ENCODE results near the gene MAPK13. TPM values are rescaled to one million over a fixed set of nuclear protein-coding genes. Genes with fewer than 3 reads are reported as not detected.
"Not testable (repeated sequence)": the region's sequence is repeated elsewhere in the genome, so short reads cannot be mapped to it uniquely, and the experiment has no call there.

MAPK13 gene
- polyA plus RNA-seq, 5 donors: 14.1 to 20.5 (median 15.1) TPM

DNA sequence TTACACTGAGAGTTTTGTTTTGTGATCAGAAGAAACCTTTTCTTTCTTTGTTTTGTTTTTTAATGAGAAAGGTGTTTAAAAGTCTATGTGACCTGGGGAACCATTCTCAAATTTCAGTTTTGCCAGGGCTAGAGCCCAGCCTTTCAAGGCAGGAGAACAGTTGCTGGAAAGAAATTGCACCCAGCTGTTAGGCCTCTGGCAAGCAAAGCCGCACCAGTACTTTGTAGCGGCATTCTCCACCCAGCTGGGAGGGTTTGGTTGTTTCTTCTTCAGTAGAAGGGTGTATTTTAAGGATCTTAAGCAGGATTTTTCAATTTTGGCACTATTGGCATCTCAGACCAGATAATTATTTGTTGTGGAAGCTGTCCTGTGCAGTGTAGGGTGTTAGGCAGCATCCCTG is 16.6 kb upstream of the MAPK13 start:
- DNase-seq: no peak

DNA sequence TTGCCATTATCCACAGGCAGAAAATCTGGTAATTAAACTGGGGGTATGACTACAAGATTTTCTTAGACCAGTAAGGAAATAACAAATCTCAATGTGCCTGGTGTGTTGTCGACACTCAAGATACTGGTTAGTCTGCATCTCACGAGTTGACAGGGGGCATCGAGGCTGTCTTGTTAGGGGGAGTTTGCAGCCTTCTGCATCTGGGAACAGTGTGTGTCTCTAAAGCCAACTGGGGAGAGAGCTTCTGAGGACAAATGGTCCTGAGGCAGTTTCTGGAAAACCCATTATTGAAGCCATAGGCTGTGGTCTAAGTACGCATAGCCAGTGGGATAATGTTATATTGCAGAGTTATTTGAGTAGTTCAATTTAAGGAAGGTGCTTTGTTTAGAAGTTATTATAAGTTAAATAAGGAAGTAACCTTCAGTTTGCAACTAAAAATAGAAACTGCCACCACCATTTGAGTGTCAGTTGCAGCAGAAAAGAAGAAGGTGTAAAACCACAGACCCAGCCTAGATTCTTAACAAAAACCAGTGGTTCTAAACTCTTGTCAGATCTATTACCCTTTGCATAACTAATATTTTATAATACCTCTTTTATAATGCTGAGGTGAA is 15.4 kb upstream of the MAPK13 start:
- no peak for DNase-seq

DNA sequence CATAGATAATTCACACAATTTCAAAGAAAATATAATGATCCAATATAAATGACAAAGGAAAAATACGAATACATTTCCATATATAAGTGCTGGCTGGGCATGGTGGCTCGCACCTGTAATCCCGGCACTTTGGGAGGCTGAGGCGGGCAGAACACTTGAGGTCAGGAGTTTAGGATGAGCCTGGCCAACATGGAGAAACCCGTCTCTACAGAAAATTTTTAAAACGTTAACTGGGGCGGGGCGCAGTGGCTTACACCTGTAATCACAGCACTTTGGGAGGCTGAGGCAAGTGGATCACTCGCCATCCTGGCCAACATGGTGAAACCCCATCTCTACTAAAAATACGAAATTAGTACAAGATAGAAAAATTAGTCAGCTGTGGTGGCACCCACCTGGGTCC is 14.9 kb upstream of the MAPK13 start:
- DNase-seq: no peak

DNA sequence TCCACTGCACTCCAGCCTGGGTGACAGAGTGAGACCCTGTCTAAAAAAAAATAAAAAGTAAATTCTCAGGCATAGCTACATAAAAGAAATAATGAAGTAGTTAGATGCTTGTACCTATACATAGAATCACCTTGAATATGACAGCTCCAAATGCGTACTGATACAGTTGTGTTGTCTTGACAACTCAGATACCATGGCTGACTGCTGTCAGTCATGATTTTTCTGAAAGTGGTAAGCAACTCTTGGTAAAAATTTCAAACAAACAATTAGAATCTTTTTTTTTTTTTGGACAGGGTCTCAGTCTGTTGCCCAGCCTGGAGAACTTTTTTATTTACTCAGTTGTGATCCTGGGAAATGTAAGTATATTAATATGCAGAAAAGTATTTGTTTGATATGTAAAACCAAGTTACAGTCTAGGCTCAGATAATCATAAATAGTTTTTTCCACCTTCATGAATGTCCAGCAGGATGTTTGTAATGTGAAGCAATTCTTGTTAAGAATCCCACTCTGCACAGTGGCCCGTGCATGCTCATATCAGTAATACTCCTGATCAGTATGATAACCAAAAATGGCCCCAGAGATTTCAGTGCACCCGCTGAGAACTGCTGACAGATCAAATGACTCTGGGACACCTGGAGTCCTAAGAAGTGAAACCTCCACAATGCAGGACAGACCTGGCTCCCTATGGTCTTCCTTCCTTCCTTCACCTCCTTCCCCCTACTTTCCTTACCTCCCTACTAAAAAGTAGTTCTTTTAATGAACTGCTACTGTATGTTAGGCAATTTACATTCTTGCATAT is 14.0 kb upstream of the MAPK13 start:
- DNase-seq: no peak

DNA sequence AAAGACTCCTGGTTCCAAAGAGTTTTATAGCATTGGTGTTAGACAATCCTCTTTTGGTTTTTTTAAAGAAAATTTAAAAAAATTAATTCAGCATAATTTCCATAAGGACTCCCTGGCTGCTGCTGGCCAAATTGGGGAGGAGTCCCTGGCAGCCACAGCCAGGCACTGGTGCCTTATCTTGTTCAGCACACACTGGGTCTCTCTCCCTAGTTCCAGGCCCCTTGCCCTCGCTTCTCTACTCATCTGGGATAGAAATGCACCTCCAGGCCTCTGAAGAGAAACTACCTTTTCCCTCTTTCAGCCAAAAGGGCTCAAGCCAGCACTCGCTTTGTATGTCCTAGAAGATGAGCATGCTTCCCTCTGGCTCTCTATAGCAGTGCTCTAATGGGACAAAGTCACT is 13.4 kb upstream of the MAPK13 start:
- no peak for DNase-seq

DNA sequence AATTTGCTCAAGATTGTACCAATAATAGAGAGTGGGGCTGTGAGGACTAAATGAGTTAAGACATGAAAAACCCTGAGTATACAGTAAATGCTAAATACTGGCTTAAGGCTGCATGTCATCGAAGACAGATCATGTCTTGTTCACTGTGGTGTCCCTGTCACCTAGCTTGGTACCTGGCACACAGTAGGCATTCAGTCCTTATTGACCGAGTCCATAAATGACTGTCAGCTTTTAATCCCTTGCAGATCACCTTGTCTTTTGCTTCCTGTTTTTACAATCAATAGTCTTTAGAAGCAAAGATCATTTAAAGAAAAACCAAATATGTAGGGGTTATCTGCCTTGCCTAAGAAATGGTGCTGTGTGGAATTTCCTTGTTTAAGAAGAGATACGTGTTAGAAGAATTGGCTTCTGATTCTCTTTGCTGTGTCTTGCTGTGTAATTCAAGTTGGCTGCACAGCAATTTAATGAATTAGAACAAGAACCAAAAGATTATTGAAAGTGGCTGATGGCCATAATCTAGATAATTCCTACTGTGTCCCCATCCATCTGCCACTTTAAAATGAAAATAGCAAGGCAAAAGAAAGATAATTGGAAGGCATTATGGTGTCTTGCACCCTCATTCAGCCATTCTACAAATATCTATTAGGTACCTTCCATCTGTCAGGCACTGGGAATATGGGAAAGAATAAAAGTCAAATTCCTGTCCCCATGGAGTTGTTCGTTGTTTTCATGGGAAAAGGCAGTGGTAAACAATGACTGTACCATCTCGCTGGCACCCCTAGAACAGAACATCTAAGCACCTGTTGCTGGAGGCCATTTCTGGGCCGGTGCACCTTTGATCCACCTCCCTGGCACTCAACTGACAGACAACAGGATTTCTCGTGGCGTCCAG is 12.4 kb upstream of the MAPK13 start:
- DNase-seq: no peak

DNA sequence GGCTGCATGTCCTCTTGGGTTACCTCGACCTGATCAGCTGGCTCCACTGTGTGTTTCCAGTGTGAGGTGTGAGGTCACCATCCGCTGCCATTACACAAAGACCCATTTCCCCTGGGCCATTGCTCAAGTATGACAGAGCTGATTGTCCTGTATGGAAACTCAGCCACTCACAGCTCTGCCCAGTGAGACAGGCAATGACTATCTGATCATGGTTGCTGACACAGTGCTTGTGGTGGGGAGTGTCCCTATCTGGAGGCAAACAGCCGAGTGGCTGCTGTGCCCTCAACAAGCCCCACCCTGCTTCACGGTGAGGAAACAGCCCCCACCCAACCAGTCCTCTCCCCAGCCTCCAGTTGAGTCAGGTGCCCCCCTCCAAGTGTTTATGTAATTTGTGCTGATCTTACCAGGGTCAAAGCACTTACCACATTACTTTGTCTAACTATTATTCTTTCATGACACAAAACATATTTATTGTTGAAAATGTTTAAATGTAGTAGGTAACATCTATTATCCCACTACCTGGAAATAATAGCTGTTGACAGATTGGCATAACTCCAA is 11.7 kb upstream of the MAPK13 start:
- no peak for DNase-seq

DNA sequence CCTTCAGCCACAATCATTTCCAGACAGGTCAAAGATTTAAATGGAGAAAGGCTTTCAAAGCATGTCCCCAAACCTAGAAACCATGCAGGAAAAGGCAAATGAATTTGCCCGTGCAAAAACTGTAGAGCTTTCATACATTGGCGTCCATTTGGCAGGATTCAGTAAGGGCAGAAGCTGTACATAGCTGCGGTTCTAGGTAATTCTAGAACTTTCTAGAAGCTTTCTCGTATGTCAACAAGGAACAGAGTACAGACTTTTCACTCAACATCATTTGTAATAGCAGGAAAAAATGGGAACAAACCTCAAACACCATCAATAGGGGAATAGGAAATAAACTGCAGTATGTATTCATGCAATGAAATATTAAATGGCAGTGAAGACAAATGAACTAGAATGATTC is 11.1 kb upstream of the MAPK13 start:
- no peak for DNase-seq

DNA sequence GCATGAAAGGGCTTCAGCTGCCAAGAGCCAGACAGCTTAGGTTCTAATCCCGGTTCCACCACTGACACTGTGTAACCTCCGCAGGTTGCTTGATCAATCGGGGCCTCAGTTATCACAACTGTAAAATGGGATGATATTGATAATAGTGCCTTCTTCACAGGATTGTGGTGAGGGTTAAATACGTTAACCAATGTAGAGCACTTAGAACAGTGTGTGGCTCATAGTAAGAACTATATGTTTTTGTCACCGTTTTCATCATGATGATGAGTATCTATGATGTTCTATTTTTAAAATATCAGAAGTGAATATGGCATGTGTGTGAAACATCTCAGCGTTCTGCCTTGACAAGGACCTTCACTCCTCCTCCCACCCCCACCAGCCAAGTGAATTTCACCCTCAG is 10.3 kb upstream of the MAPK13 start:
- DNase-seq: no peak

DNA sequence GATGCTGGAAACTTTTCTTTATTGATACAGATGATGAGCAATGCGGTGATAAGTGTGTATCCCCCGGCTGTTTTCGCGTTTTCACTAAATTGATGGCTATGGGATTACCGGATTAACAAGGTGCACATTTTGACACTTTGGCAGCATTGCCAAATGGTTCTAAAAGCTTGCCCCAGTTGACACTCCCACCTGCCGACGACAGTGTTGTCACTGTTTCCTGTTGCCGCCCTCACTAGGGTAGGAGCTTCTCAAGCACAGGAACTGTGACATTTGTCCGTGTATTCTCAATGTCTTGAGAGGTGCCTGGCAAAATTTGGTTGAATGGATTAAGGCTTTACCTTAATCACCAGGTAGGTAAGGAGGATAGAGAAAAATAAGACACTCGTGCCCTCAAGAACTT is 9.8 kb upstream of the MAPK13 start:
- DNase-seq: no peak

DNA sequence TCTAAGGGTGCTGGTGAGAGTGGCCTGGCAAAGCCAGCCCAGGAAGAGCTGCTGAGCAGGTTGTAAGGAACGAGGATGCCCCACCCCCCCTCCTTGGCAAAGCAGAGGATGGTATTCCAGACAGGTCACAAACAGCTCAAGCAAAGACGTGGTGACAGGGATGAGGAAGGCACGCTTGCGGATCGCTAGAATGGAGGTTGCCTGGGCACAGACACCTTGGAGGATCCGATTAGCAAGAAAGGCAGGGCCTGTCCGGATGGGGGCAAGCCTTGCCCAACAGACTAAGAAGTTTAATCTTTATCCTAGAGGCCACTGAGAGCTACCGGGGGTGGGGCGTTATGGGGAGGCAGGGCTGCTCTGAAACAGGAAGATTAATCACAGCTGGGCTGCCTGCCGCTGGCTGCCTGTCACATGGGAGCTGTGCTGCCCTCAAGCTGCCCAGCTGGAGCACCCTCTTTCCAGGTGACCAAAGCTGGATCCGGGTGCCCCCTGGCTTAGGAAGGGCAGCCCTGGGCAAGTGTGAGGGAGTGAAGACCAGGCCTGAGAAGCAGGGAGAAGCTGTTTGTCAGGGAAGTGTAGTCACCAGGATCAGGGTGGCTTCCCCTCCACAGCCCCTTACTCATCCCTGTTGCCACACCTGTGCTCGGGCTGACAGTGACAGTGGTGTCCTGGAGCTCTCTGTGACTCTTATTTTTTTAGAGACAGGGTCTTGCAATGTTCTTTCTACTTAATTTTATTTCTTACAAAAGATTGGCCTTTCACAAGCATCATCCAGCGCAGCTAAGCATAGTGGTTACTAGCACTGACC is 9.1 kb upstream of the MAPK13 start:
- no peak for DNase-seq

DNA sequence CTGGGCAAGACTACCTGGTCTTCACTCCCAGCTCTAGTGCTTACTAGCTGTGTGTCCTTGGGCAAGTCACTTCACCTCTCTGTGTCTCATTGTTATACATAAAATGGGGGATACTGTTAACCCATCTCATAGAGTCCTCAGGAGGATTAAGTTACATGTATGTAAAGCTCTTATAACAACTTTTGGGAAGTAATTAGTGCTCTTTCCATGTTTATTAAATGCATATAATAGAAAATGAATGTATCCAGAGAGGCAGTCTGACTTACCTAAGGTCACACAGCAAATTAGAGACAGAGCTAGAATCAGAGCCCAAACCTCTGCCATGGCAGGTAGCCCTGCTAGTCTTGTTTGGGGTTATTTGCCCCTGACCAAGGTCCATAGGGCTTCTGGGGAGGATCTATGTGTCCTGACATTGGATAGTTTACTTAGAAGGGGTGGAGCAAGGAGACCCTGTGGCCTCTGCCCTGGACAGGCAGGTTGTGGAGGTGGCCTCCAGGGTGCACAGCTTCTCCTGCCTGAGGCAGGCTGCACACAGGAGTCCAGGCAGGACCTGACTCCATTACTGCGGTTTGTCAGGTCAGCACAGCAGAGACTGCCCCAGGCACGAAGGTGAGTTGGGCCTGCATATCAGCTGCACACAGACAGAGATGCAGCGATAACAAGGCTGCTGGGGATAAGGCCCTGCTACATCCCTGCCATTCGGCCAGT is 8.4 kb upstream of the MAPK13 start:
- no peak for DNase-seq

DNA sequence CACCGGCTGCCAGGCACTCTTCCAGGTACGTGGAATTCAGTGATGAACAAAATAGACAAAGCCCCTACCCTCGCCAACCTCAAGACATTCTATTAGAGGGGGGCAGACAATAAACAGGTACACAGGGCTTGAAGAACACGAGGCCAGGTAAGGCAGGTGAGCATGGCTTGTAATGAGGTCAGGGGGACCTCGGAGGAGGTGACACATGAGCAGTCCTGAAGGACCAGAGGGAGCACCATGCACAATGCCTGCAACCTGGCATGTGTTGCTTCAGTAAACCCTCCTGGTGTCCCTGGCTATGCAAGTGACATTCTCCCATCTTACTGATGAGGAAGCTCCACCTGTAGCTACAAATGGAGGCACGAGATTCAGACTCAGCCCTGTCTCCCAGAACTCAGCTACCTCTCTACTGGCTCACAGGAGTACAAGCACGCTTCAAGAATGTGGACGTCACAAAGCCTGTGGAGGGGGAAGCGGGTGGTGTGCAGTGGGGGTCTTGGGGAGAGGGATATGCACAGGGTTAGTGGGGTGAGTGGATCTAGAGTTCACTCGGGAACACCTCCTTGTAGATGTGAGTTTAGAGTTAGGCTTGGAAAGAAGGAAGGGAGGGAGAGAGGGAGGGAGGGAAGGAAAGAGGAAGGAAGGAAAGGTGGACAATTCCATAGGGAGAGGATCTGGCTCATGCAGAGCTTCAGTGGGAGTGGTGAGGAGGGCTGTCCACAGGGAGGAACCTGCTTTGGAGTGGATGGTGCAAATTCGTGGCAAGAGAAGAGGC is 7.6 kb upstream of the MAPK13 start:
- DNase-seq: no peak

DNA sequence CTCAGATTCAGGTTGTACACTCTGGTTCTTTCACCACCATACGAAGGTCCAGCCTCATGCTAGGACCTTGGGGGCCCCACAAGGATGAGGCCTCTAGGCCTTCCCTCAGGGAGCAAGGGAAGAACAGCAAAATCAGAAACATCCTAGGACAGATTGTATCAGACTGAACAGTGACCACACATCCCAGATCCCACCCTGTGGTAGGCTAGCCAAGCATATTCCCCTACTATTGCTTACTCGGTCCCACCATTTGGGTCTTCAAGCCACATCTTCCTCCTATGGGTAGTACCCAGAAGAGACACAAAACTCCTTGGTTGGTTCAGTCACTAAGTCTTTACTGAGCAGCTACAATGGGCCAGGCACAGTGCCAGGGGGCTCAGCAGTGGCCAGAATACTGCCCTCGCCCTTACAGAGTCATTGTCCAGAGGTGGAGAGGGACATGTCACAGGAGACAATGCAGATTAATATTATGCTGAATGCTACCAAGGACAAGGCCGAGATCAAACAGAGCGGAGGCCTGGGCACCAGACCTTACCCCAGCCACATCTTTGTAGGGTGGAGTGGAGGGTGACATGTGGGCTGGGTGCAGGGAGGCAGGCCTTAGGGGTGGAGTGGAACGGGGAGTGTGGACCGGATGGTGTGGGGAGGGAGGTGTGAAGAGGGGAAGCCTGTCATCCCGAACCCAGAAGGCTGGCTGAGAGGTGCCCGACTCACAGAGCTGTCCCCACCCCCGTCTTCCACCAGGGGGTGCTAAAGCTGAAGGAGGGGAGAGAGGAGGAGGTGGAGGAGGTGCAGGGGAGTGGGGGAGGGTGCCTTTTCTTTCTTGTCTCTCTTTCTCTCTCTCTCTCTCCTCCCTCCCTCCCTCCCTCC is 6.8 kb upstream of the MAPK13 start:
- peak; percentile 45 to 58 for DNase-seq

DNA sequence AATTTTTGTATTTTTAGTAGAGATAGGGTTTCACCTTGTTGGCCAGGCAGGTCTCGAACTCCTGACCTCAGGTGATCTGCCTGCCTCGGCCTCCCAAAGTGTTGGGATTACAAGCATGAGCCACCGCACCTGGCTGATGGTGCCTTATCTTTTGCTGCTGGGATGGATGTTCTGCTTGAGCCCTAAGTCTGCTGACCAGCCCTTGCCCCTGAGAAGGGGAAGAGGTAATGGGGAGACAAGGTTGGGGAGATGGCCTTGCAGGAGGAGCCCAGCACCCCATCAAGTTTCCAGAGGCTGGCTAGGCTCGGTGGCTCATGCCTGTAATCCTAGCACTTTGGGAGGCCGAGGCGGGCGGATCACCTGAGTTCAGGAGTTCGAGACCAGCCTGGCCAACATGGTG is 6.0 kb upstream of the MAPK13 start:
- not testable (repeated sequence) for DNase-seq

DNA sequence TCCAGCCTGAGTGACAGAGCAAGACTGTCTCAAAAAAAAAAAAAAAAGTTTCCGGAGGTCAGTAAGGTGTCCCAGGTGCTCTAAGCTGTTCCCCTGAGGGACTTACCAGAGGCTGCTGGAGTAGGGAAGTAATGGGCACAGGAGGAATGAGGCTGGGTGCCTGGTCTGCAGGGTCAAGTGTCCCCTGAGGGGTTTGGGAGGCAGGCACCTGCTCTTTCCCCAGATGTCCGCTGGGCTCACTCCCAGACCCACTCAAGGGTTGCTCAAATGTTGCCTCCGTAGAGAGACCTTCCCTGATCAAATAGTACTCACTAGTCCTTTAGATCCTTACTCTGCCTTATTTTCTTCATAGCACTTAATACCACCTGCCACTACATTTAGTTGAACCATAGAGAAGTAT is 5.4 kb upstream of the MAPK13 start:
- no peak for DNase-seq

DNA sequence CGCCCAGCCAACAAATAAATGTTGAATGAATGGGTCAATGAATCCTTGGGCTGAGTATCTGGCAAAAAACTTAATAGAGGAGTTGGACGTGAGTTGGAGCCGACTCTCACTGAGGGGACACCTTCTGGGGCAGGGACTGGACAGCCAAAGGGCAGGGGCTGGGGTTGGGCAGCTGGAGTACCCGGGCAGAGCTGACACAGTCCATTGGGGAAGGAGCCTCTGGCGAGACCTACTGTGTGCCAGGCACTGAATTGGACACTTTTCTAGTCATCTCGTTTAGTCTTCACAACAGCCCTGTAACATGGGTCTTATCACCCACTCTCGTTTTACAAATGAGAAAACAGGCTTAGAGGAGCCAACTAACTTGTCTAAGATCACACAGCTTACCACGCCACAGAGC is 4.7 kb upstream of the MAPK13 start:
- DNase-seq: no peak

DNA sequence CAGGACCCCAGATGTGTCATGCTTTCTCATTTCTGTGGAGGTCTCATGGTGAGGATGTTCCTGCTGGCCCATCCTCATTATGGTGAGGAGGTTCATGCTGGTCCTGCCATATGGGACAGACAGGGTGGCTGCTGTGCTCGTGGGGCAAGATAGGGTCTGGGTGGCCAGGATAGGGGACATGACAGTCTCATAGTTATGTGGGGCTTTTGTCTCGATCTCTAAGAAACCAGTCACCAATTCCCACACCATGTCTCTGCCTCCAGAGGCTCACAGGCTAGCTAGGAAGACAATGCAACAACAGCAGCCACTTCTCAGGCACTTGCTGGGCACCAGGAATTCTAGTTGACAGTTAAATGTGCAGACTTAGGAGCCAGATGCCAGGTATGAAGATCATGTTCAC is 4.2 kb upstream of the MAPK13 start:
- DNase-seq: no peak
